Fibroblast of lung (primary cell): ENCODE measurements around the gene NMT1.

ENCODE experiments used
- CTCF ChIP-seq, 2 donors: IDR thresholded peaks in 1 of 2; conservative IDR thresholded peaks in 1 of 2; 1 replicate in 1 of 2; 2 replicates in 1 of 2; pipeline ENCODE4 v1.5.1; 2011 to 2012; ENCODE audit warnings: low read length in 2 of 2, control low read depth in 1 of 2, inconsistent platforms in 1 of 2, low read depth in 1 of 2, mild to moderate bottlenecking in 1 of 2
- EZH2 ChIP-seq: IDR thresholded peaks from 2 replicates; pipeline ENCODE4 v1.5.1; 2012; ENCODE audit warnings: low read length, control low read depth, mild to moderate bottlenecking; ENCODE audit errors: missing control alignments

DNA sequence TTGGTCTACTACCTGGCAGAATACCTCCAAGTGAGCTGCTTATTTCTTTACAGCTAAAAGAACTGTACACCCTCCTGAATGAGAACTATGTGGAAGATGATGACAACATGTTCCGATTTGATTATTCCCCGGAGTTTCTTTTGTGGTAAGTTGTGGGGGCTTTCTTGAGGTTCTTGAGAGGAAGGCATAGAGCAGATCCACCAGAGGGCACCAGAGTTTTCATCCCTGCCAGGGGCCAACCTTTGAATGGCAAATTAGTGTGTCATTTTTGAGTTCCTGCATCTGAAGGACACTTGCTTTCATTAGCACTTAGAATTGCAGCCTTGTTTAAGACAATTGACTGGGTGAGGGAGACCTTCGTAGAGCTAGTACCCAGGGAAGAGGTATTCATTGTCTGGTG lies 35.0 kb downstream of the NMT1 start:
- TF ChIP-seq CTCF (conservative IDR thresholded peaks at IDR 0.05 in 1 of 2, IDR thresholded peaks at IDR 0.05 in 1 of 2; ENCODE audit: low read depth in 1 of 2, low read length in 2 of 2) (peak; percentile 58 to 67), EZH2 (no peak)
